ENCODE measurements around the gene MBP. TPM values are rescaled to one million over a fixed set of nuclear protein-coding genes. Genes with fewer than 3 reads are reported as not detected.
A peak's percentile ranks its signal among the peaks of the same experiment; 100 is the strongest.

Gene MBP
- total RNA-seq, 1 donor from 2014 or later = 78.9 TPM

- no peak overlapping the region for H3K27ac ChIP-seq
- TF ChIP-seq, protein P1, sequence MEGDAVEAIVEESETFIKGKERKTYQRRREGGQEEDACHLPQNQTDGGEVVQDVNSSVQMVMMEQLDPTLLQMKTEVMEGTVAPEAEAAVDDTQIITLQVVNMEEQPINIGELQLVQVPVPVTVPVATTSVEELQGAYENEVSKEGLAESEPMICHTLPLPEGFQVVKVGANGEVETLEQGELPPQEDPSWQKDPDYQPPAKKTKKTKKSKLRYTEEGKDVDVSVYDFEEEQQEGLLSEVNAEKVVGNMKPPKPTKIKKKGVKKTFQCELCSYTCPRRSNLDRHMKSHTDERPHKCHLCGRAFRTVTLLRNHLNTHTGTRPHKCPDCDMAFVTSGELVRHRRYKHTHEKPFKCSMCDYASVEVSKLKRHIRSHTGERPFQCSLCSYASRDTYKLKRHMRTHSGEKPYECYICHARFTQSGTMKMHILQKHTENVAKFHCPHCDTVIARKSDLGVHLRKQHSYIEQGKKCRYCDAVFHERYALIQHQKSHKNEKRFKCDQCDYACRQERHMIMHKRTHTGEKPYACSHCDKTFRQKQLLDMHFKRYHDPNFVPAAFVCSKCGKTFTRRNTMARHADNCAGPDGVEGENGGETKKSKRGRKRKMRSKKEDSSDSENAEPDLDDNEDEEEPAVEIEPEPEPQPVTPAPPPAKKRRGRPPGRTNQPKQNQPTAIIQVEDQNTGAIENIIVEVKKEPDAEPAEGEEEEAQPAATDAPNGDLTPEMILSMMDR (IDR thresholded peaks at IDR 0.05) = no peak
- H3K4me3 ChIP-seq = no peak overlapping the region
- intact Hi-C loops (cut with DNase I) = no loop called here
- DNase-seq (no peak), ATAC-seq (no peak)
- no peaks in the 10 kb centered on the region for H3K9me3 ChIP-seq
- no peaks in the 10 kb centered on the region for H3K4me1 ChIP-seq
- H3K27me3 ChIP-seq = no peaks in the 10 kb centered on the region
- H3K36me3 ChIP-seq = peaks cover 20% of the 10 kb centered on the region
Measured at GRCh38 chr18:77045677-77046076, 86.9 kb downstream of the MBP start.

GRCh38 chr18:77044866-77045664, 87.5 kb downstream of the MBP start:
- Histone ChIP-seq H3K9me3 (no peaks in the 10 kb centered on the region), H3K27ac (no peak overlapping the region), H3K4me3 (no peak overlapping the region), H3K36me3 (peaks cover 20% of the 10 kb centered on the region), H3K27me3 (no peaks in the 10 kb centered on the region), H3K4me1 (no peaks in the 10 kb centered on the region)
- intact Hi-C loops (cut with DNase I) = no loop called here
- TF ChIP-seq, protein P1 (IDR thresholded peaks at IDR 0.05) = no peak
- ATAC-seq = peak; percentile 45
- DNase-seq = no peak

DNA sequence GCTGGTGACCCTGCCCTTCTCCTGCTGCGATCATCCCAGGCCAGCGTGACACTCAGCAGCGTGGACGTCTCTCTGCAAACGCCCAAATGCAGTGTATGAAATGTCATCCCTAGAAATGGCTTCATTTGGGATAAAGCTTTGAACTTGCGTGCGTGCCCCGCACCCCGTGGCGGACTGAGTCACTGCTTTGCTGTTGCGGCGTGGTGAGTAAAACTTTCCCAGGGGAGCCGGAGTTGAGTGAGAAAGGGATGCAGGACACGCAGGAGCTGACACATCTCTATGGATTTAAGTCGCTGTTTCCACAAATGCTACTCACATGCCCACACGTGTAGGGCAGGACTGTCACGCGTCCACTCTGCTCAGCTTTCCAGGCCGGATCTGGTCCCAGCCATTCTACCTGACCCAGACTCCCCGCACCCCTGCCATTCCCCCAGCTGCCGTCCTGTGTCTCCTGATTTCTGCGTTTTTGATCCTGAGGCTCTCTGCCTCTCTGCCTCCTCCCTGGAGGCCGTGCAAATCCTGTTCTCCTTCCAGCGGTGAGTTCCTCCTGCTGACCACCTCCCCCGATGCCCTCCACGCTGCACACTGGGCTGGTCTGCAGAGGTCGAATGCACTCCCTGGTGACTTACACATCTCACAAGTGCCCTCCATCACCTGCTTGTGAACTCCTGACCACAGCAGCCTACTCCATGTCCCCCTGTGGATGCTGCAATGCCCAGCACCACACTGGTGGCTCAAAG, 88.9 kb downstream of the MBP start:
- Histone ChIP-seq H3K36me3 (peaks cover 20% of the 10 kb centered on the region), H3K9me3 (no peaks in the 10 kb centered on the region), H3K4me1 (peaks cover 8% of the 10 kb centered on the region), H3K27me3 (no peaks in the 10 kb centered on the region), H3K27ac (no peak overlapping the region), H3K4me3 (no peak overlapping the region)
- peak; percentile 19 for ATAC-seq
- no peak for DNase-seq
- TF ChIP-seq, protein P1 (IDR thresholded peaks at IDR 0.05) = no peak
- intact Hi-C loops (cut with DNase I) = no loop called here

- intact Hi-C loops (cut with DNase I) = no loop called here
- no peak overlapping the region for H3K27ac ChIP-seq
Measured at GRCh38 chr18:77042583-77042982, 90.0 kb downstream of the MBP start.

GRCh38 chr18:77039196-77040130, 93.1 kb downstream of the MBP start:
- Histone ChIP-seq H3K27me3 (no peaks in the 10 kb centered on the region), H3K9me3 (no peaks in the 10 kb centered on the region), H3K4me1 (peaks cover 8% of the 10 kb centered on the region), H3K36me3 (no peaks in the 10 kb centered on the region), H3K4me3 (no peak overlapping the region), H3K27ac (no peak overlapping the region)
- ATAC-seq (no peak), DNase-seq (no peak)
- TF ChIP-seq, protein P1 (IDR thresholded peaks at IDR 0.05) = no peak
- intact Hi-C loops (cut with DNase I) = no loop called here

More at GRCh38 chr18:77042583-77042982, 90.0 kb downstream of the MBP start:
- Histone ChIP-seq H3K4me1 (peaks cover 8% of the 10 kb centered on the region), H3K27me3 (no peaks in the 10 kb centered on the region), H3K9me3 (no peaks in the 10 kb centered on the region), H3K36me3 (peaks cover 20% of the 10 kb centered on the region), H3K4me3 (no peak overlapping the region)
- ATAC-seq (no peak), DNase-seq (no peak)
- TF ChIP-seq, protein P1 (IDR thresholded peaks at IDR 0.05) = no peak
